C4-2B (cell line): ENCODE data around the gene ATR.

Experiments
- ZFX ChIP-seq: fragments of 450-650 bp; IDR thresholded peaks from 2 replicates; pipeline ENCODE4 v1.6.1; 2017
- TF ChIP-seq, protein P1 (sequence below): fragments of 450-650 bp; conservative IDR thresholded peaks from 2 replicates; pipeline ENCODE4 v1.5.1; 2017; ENCODE audit warnings: mild to moderate bottlenecking

DNA sequence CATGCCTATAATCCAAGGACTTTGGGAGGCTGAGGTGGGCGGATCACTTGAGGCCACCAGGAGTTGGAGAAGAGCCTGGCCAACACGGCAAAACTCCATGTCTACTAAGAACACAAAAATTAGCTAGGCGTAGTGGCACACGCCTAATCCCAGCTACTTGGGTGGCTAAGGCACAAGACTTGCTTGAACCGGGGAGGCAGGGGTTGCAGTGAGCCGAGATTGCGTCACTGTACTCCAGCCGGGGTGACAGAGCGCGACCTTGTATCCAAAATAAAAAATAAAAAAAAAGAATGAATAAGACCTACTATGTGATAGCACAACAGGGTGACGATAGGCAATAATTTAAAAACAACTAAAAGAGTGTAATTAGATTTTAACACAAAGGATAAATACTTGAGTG is 134.2 kb downstream of the ATR start:
- TF ChIP-seq, protein P1, sequence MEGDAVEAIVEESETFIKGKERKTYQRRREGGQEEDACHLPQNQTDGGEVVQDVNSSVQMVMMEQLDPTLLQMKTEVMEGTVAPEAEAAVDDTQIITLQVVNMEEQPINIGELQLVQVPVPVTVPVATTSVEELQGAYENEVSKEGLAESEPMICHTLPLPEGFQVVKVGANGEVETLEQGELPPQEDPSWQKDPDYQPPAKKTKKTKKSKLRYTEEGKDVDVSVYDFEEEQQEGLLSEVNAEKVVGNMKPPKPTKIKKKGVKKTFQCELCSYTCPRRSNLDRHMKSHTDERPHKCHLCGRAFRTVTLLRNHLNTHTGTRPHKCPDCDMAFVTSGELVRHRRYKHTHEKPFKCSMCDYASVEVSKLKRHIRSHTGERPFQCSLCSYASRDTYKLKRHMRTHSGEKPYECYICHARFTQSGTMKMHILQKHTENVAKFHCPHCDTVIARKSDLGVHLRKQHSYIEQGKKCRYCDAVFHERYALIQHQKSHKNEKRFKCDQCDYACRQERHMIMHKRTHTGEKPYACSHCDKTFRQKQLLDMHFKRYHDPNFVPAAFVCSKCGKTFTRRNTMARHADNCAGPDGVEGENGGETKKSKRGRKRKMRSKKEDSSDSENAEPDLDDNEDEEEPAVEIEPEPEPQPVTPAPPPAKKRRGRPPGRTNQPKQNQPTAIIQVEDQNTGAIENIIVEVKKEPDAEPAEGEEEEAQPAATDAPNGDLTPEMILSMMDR: no peak
- no peak for TF ChIP-seq ZFX
